Measurements from ENCODE around the gene SLC27A3.

Gene SLC27A3

GRCh38 chr1:153749408-153750005, 25.7 kb upstream of the SLC27A3 start:
- peak; percentile 81 for DNase-seq (ENCODE audit: low read depth)
- H3K4me3 ChIP-seq (ENCODE audit: low read length): no peak overlapping the region
- peak; percentile 95 for TF ChIP-seq CTCF (conservative IDR thresholded peaks at IDR 0.05; ENCODE audit: low read length)

- peak; percentile 23 for DNase-seq (ENCODE audit: low read depth)
- H3K4me3 ChIP-seq (ENCODE audit: low read length): no peak overlapping the region
- 0 out of 2 replicates have a peak, but pooled peaks have one; percentile 27 for TF ChIP-seq CTCF (conservative IDR thresholded peaks at IDR 0.05; ENCODE audit: low read length)
These were observed 24.9 kb upstream of the SLC27A3 start for GRCh38 chr1:153750026-153750995.

GRCh38 chr1:153752072-153752471, 23.1 kb upstream of the SLC27A3 start:
- TF ChIP-seq CTCF (conservative IDR thresholded peaks at IDR 0.05; ENCODE audit: low read length): no peak
- no peak for DNase-seq (ENCODE audit: low read depth)
- H3K4me3 ChIP-seq (ENCODE audit: low read length): no peak overlapping the region

- no peak for DNase-seq (ENCODE audit: low read depth)
- no peak overlapping the region for H3K4me3 ChIP-seq (ENCODE audit: low read length)
- TF ChIP-seq CTCF (conservative IDR thresholded peaks at IDR 0.05; ENCODE audit: low read length): no peak
These were observed 22.5 kb upstream of the SLC27A3 start for GRCh38 chr1:153752571-153753195.

- no peak for TF ChIP-seq CTCF (conservative IDR thresholded peaks at IDR 0.05; ENCODE audit: low read length)
- DNase-seq (ENCODE audit: low read depth): no peak
- no peak overlapping the region for H3K4me3 ChIP-seq (ENCODE audit: low read length)
These were observed 20.9 kb upstream of the SLC27A3 start for GRCh38 chr1:153754266-153754665.

- DNase-seq (ENCODE audit: low read depth): peak; percentile 53
- no peak for TF ChIP-seq CTCF (conservative IDR thresholded peaks at IDR 0.05; ENCODE audit: low read length)
- H3K4me3 ChIP-seq (ENCODE audit: low read length): no peak overlapping the region
These were observed 14.8 kb upstream of the SLC27A3 start for GRCh38 chr1:153760440-153760839.

Measured in AG10803 (cell line).